Measurements from ENCODE around the gene CLCN5.

DNA sequence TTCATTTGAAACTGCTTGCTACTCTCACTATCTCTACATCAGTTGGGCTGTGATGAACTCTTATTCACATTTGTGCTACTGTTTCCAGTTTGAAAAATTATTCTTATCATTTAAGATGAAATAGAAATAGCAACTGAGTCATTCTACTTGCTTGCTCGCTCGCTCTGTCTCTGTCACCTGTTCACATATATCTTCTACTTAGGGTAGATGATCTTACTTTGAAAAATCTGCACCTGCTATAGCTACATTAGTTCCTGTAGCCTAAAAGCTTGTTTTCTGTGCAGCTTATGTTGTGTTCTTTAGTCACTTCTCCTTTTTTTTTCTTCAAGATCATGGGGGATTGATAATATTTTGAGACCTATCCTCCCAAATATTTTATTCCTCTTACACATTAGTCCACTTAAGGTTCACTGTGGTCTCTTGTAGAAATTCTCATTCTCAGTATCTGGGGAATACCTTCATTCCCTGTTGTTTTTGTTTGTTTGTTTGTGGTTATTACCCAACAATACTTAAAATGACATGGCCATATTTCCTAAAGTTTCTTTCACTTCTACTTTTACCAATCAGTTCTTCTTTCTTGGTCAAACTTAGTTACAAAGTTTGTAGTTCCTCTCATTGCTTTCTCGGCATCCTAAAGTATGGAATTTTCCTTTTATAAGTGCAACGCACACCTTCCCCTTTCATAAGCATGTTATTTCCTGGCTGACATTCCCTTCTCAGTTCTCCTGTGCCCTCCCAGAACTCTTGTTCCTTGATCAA is 36.5 kb downstream of the CLCN5 start:
- TF ChIP-seq, protein P1, sequence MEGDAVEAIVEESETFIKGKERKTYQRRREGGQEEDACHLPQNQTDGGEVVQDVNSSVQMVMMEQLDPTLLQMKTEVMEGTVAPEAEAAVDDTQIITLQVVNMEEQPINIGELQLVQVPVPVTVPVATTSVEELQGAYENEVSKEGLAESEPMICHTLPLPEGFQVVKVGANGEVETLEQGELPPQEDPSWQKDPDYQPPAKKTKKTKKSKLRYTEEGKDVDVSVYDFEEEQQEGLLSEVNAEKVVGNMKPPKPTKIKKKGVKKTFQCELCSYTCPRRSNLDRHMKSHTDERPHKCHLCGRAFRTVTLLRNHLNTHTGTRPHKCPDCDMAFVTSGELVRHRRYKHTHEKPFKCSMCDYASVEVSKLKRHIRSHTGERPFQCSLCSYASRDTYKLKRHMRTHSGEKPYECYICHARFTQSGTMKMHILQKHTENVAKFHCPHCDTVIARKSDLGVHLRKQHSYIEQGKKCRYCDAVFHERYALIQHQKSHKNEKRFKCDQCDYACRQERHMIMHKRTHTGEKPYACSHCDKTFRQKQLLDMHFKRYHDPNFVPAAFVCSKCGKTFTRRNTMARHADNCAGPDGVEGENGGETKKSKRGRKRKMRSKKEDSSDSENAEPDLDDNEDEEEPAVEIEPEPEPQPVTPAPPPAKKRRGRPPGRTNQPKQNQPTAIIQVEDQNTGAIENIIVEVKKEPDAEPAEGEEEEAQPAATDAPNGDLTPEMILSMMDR (IDR thresholded peaks at IDR 0.05) = no peak
- no peak for TF ChIP-seq POLR2A (IDR thresholded peaks at IDR 0.05)

All from heart left ventricle (tissue), 13 donors.